Fibroblast of skin of right biceps (primary cell): Measurements from ENCODE around the gene TTC23L.

ENCODE experiments used
- DNase-seq: peaks from one replicate; pipeline ENCODE4 v3.0.0-alpha.2; 2013

TTC23L gene

GRCh38 chr5:34926318-34926888, 87.4 kb downstream of the TTC23L start:
- DNase-seq = no peak

DNA sequence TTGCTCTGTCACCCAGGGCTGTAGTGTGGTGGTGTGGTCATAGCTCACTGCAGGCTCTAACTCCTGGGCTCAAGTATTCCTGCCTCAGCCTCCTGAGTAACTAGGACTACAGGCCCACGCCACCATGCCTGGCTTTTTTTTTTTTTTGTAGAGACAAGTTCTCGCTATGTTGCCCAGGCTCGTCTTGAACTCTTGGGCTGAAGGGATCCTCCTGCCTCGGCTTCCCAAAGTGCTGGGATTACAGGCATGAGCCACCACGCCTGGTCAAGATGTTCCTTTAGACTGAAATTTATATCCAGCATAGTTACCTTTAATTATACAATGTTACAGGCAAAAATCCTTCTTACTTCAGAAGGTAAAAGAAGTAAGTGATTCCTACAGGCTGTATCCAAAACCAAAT, 88.8 kb downstream of the TTC23L start:
- no peak for DNase-seq

- DNase-seq = no peak
Measured at GRCh38 chr5:34928267-34928666, 89.3 kb downstream of the TTC23L start.

DNA sequence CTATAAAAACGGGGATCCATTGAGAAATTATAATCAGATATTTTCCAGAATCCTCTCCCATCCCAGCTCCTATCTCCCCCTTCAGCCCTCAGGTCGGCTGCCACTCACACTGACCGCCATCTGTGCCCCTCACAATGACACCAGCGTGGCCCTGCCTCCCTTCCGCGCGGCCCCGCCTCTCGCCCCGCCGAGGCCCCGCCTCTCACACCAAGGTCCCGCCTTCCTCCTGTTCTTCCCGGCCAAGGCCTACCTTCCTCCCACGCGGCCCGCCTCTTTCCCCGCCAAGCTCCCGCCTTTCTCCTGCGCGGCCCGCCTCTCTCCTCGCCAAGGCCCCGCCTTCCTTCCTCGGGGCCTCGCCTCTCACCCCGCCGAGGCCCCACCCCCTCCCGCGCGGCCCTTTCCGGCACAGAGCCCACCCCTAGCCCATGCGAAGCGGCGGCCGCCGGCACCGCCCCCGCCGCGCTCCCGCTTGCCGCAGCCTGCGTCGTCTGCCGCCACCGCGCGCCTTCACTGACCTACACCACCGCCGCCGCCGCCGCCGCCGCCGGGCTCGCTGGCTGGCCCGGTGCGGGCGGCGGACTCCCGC, 90.3 kb downstream of the TTC23L start, which contains the start of gene DNAJC21:
Gene DNAJC21, plus strand, starts transcription at position 426 of the 586 bp plus-strand sequence. CDS start 261 bp downstream, outside the sequence.
- DNase-seq = peak; percentile 98

- DNase-seq = peak; percentile 82
Measured at GRCh38 chr5:34929720-34930461, 90.9 kb downstream of the TTC23L start.

DNA sequence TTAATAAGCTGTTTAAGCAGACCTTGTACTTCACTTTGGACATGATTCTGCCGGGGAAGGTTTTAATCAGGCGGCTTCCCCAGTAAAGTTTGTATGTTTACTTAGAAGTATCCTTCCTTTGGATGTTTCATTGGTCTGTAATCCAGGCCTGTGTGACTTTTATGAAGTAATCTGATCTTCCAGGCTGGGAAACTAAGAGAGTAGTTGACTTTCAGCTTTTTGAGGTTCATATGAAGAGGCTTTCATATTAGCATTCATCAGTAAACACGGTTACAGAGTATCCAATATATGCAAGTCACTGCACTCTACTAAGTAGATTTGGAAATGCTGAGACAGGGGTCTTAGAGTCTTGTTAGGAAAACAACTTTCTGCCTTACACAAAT, 91.5 kb downstream of the TTC23L start:
- peak; percentile 16 for DNase-seq

DNA sequence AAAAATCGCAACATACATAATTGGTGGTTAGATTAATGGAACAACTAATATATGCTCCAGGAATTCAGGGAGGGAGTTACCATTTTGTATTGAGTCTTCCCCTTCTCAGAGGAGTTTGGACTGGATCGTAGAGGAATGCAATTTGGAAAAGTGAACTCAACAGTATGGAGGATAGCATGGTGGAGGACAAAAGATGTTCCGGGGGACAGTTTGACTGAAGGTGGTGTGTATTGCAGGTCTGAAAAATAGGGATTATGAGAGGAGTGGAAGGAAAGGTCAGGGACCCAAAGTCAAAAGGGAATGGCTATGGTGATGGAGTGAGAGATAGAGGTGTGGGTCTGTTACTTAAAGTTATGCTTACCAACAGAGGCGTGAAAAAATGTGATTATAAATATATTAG, 91.9 kb downstream of the TTC23L start:
- no peak for DNase-seq

DNA sequence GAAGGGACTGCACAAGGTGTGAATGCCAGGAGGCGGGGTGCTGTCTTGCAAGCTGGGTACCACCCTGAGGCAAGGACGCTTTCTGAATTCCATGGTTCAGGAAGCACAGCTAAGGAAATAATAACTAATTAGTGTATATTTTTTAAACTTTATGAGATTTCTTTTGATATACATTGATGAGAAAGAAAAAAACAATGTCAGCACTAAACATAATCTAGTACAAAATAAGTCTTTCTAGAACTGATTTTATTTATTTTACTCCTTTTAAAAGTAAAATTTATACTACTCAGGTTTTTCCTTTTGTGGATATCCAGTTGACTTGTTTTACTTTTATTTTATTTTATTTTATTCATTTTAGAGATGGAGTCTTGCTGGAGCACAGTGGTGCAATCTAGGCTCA, 94.0 kb downstream of the TTC23L start:
- DNase-seq = no peak

DNA sequence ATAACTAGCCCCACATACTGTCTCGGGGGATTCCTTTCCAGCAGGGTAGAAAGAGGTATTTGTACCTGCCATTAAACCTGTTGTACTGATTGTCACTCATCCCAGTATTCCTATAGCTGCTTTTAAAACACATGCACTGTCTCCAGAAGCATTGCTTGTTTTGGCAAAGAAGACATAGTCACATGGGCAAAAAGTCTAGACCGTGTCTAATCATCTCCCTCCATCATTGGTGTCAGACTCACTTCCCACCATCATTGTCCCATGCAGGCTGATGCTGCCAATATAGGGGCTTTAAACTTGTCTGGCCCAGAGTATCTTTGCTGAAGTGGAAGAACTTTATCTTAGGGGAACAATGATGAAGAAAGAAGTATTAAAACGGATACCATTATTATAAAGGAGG, 103.0 kb downstream of the TTC23L start:
- no peak for DNase-seq

DNA sequence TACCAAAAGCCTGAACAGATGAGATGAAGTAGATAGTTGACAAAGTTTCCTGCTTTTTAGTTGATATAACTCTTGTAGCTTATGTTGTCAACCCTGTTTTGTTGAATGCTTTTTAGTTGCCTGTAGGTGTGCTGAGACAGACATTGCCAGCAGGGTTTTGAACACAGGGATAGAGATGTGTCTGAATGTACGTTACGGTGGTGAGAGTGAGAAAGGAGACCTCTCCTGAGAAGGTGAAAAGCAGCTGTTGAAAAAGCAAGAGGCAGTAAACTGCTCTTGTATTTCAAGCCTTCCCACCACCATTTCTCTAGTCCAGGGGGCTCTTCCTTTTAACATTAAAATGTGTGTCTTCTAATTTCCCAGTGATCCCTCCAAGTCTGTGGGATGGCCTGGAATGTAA, 105.1 kb downstream of the TTC23L start:
- no peak for DNase-seq

- DNase-seq = no peak
Measured at GRCh38 chr5:34944460-34945047, 105.6 kb downstream of the TTC23L start.
